ENCODE measurements around the gene PELI1. TPM values are rescaled to one million over a fixed set of nuclear protein-coding genes. Genes with fewer than 3 reads are reported as not detected.

Gene PELI1
- total RNA-seq, 4 donors from 2014 or later, result 21.7 to 56.7 (median 34.3) TPM

GRCh38 chr2:64141674-64142405, 2.4 kb downstream of the PELI1 start:
- DNase-seq (ENCODE audit: low spot score), result no peak
- TF ChIP-seq CTCF (IDR thresholded peaks at IDR 0.05), result no peak

GRCh38 chr2:64140665-64141200, 3.5 kb downstream of the PELI1 start:
- ATAC-seq (ENCODE audit: low FRiP score), result no peak
- no peak for DNase-seq (ENCODE audit: low spot score)
- TF ChIP-seq CTCF (IDR thresholded peaks at IDR 0.05), result no peak

More at GRCh38 chr2:64141674-64142405, 2.4 kb downstream of the PELI1 start:
- ATAC-seq (ENCODE audit: low FRiP score), result no peak

GRCh38 chr2:64139956-64140355, 4.3 kb downstream of the PELI1 start:
- ATAC-seq (ENCODE audit: low FRiP score), result no peak
- no peak for TF ChIP-seq CTCF (IDR thresholded peaks at IDR 0.05)
- no peak for DNase-seq (ENCODE audit: low spot score)

- ATAC-seq (ENCODE audit: low FRiP score) (no peak), DNase-seq (ENCODE audit: low spot score) (no peak)
- TF ChIP-seq CTCF (IDR thresholded peaks at IDR 0.05), result no peak
Measured at GRCh38 chr2:64137996-64138395, 6.2 kb downstream of the PELI1 start.

GRCh38 chr2:64137567-64137966, 6.7 kb downstream of the PELI1 start:
- no peak for DNase-seq (ENCODE audit: low spot score)
- ATAC-seq (ENCODE audit: low FRiP score), result no peak
- TF ChIP-seq CTCF (IDR thresholded peaks at IDR 0.05), result no peak

GRCh38 chr2:64135421-64135820, 8.8 kb downstream of the PELI1 start:
- TF ChIP-seq CTCF (IDR thresholded peaks at IDR 0.05), result no peak
- DNase-seq (ENCODE audit: low spot score) (no peak), ATAC-seq (ENCODE audit: low FRiP score) (no peak)

- TF ChIP-seq CTCF (IDR thresholded peaks at IDR 0.05), result no peak
- ATAC-seq (ENCODE audit: low FRiP score) (no peak), DNase-seq (ENCODE audit: low spot score) (no peak)
Measured at GRCh38 chr2:64134813-64135212, 9.4 kb downstream of the PELI1 start.

All from omental fat pad (tissue), 4 donors.